Liver (tissue), 9 donors: ENCODE data around the gene BEX4. TPM values are rescaled to one million over a fixed set of nuclear protein-coding genes. Genes with fewer than 3 reads are reported as not detected.

Experiments used
- DNase-seq: peaks from one replicate; pipeline ENCODE4 v3.0.0-alpha.2; 2017; ENCODE audit warnings: low spot score
- H3K27ac ChIP-seq, 2 donors: one replicate each; pipeline ENCODE4 v1.7.0; 2013; ENCODE audit warnings: inconsistent platforms in 2 of 2, low read length in 2 of 2, control low read depth in 1 of 2, low read depth in 1 of 2, mild to moderate bottlenecking in 1 of 2
- H3K27me3 ChIP-seq, 4 donors: one replicate each; pipeline versions ENCODE4 v1.6.1 to v1.7.0; 2013; ENCODE audit warnings: low read length in 3 of 4, inconsistent platforms in 1 of 4, mild to moderate bottlenecking in 1 of 4, moderate library complexity in 1 of 4; ENCODE audit not compliant: control insufficient read depth in 4 of 4, insufficient read depth in 4 of 4
- H3K36me3 ChIP-seq, 4 donors: one replicate each; pipeline versions ENCODE4 v1.6.1 to v1.7.0; 2013; ENCODE audit warnings: low read length in 3 of 4, mild to moderate bottlenecking in 3 of 4, low read depth in 1 of 4, moderate library complexity in 1 of 4; ENCODE audit not compliant: control insufficient read depth in 4 of 4, insufficient read depth in 3 of 4
- H3K4me1 ChIP-seq, 4 donors: one replicate each; pipeline versions ENCODE4 v1.6.1 to v1.7.0; 2013; ENCODE audit warnings: low read length in 3 of 4, mild to moderate bottlenecking in 3 of 4, moderate library complexity in 1 of 4; ENCODE audit not compliant: control insufficient read depth in 4 of 4, insufficient read depth in 4 of 4
- H3K4me3 ChIP-seq, 3 donors: one replicate each; pipeline versions ENCODE4 v1.6.1 to v1.7.0; 2013; ENCODE audit warnings: low read length in 3 of 3, control low read depth in 1 of 3, low read depth in 1 of 3, mild to moderate bottlenecking in 1 of 3
- H3K9ac ChIP-seq, 2 donors: one replicate each; pipeline ENCODE4 v1.7.0; 2013; ENCODE audit warnings: low read length in 2 of 2, mild to moderate bottlenecking in 2 of 2, moderate library complexity in 2 of 2, control low read depth in 1 of 2, low read depth in 1 of 2
- H3K9me3 ChIP-seq, 4 donors: one replicate each; pipeline versions ENCODE4 v1.6.1 to v1.7.0; 2013; ENCODE audit warnings: low read length in 3 of 4; ENCODE audit not compliant: control insufficient read depth in 4 of 4
- EGR1 ChIP-seq, 2 donors: IDR thresholded peaks; 2 replicates each; pipeline ENCODE4 v1.6.1; 2016 to 2018; ENCODE audit warnings: antibody characterized with exemption in 2 of 2, low read depth in 2 of 2
- FOXA2 ChIP-seq: IDR thresholded peaks from 2 replicates; pipeline ENCODE4 v1.6.1; 2016; ENCODE audit warnings: antibody characterized with exemption
- GABPA ChIP-seq, 2 donors: IDR thresholded peaks in 1 of 2; conservative IDR thresholded peaks in 1 of 2; 2 replicates each; pipeline ENCODE4 v1.6.1; 2016; ENCODE audit warnings: antibody characterized with exemption in 2 of 2, mild to moderate bottlenecking in 1 of 2, moderate library complexity in 1 of 2
- HNF4G ChIP-seq: IDR thresholded peaks from 2 replicates; pipeline ENCODE4 v1.6.1; 2016; ENCODE audit warnings: antibody characterized with exemption
- JUND ChIP-seq, 2 donors: IDR thresholded peaks; 2 replicates each; pipeline ENCODE4 v1.6.1; 2016; ENCODE audit warnings: antibody characterized with exemption in 2 of 2
- MAX ChIP-seq: IDR thresholded peaks from 2 replicates; pipeline ENCODE4 v1.6.1; 2016; ENCODE audit warnings: antibody characterized with exemption
- NR2F2 ChIP-seq: IDR thresholded peaks from 2 replicates; pipeline ENCODE4 v1.6.1; 2016; ENCODE audit warnings: antibody characterized with exemption
- RAD21 ChIP-seq, 2 donors: IDR thresholded peaks; 2 replicates each; pipeline ENCODE4 v1.6.1; 2016; ENCODE audit warnings: antibody characterized with exemption in 2 of 2, mild to moderate bottlenecking in 2 of 2
- RXRA ChIP-seq, 2 donors: IDR thresholded peaks; 2 replicates each; pipeline ENCODE4 v1.6.1; 2017 to 2018; ENCODE audit warnings: antibody characterized with exemption in 2 of 2, mild to moderate bottlenecking in 1 of 2
- SP1 ChIP-seq: IDR thresholded peaks from 2 replicates; pipeline ENCODE4 v1.6.1; 2018; ENCODE audit warnings: antibody characterized with exemption, mild to moderate bottlenecking
- TAF1 ChIP-seq: conservative IDR thresholded peaks from 2 replicates; pipeline ENCODE4 v1.6.1; 2016; ENCODE audit warnings: antibody characterized with exemption, mild to moderate bottlenecking
- YY1 ChIP-seq: IDR thresholded peaks from 2 replicates; pipeline ENCODE4 v1.6.1; 2016; ENCODE audit warnings: antibody characterized with exemption, mild to moderate bottlenecking
- WGBS: extraction: QIAGEN DNeasy Blood & Tissue Kit; methylation state at CpG from one replicate; pipeline ENCODE4 v1.1.7; 2013; 5-methylcytosine and 5-hydroxymethylcytosine counted together
- polyA plus RNA-seq, 2 donors: library from polyadenylated mRNA; stranded (reverse) in 1 of 2; unstranded in 1 of 2; fragments of 200-250 nt in 1 of 2; fragments of >200 nt in 1 of 2; fragmentation: Nextera tagmentation in 1 of 2; extraction: Ambion mirVana in 1 of 2; gene quantifications; one replicate each; pipeline versions ENCODE4 v1.2.1 to v1.2.3, GENCODE V29; 2013 to 2015
- total RNA-seq, 2 donors: library from RNA; depleted of rRNA; stranded (reverse); fragments of >200 nt; gene quantifications; one replicate each; pipeline ENCODE4 v1.2.3, GENCODE V29; 2014
- TF ChIP-seq, protein P1 (sequence below): IDR thresholded peaks from 2 replicates; pipeline ENCODE4 v1.6.1; 2016; ENCODE audit warnings: antibody characterized with exemption
- TF ChIP-seq, protein P2 (sequence below): fragments of 150-350 bp; IDR thresholded peaks from 2 replicates; pipeline ENCODE4 v1.5.1; 2017; ENCODE audit warnings: improper control_type of control experiment, low read depth, low read length; ENCODE audit not compliant: missing input control
- TF ChIP-seq, protein P3 (sequence below): IDR thresholded peaks from 2 replicates; pipeline ENCODE4 v1.6.1; 2016; ENCODE audit warnings: antibody characterized with exemption
- TF ChIP-seq, protein P4 (sequence below): IDR thresholded peaks from 2 replicates; pipeline ENCODE4 v1.6.1; 2016; ENCODE audit warnings: antibody characterized with exemption, mild to moderate bottlenecking
- donor health status: healthy.
- donor health status: healthy.
- donor health status: healthy.
- donor health status: healthy.
- donor health status: healthy.

The BEX4 gene
- total and polyA plus RNA-seq, 4 donors = 2.0 to 26.5 (median 7.5) TPM

- Histone ChIP-seq H3K27ac (no peak overlapping the region), H3K4me1 (peaks cover 0 to 6% (median 4%) of the 10 kb centered on the region in 4 donors), H3K4me3 (no peak overlapping the region), H3K27me3 (no peaks in the 10 kb centered on the region), H3K9me3 (no peaks in the 10 kb centered on the region), H3K9ac (no peak overlapping the region), H3K36me3 (peaks cover 0 to 2% (median 0%) of the 10 kb centered on the region in 4 donors)
- WGBS = 88% methylated on average over 1 of the region's 1 CpG
- TF ChIP-seq RXRA (IDR thresholded peaks at IDR 0.05) (no peak), EGR1 (IDR thresholded peaks at IDR 0.05; ENCODE audit: low read depth in 2 of 2) (no peak), GABPA (IDR thresholded peaks at IDR 0.05 in 1 of 2, conservative IDR thresholded peaks at IDR 0.05 in 1 of 2) (no peak), YY1 (no peak), TAF1 (no peak), JUND (IDR thresholded peaks at IDR 0.05) (no peak), MAX (no peak), SP1 (no peak), NR2F2 (no peak)
- TF ChIP-seq, protein P1, sequence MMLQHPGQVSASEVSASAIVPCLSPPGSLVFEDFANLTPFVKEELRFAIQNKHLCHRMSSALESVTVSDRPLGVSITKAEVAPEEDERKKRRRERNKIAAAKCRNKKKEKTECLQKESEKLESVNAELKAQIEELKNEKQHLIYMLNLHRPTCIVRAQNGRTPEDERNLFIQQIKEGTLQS = no peak
- TF ChIP-seq, protein P2, sequence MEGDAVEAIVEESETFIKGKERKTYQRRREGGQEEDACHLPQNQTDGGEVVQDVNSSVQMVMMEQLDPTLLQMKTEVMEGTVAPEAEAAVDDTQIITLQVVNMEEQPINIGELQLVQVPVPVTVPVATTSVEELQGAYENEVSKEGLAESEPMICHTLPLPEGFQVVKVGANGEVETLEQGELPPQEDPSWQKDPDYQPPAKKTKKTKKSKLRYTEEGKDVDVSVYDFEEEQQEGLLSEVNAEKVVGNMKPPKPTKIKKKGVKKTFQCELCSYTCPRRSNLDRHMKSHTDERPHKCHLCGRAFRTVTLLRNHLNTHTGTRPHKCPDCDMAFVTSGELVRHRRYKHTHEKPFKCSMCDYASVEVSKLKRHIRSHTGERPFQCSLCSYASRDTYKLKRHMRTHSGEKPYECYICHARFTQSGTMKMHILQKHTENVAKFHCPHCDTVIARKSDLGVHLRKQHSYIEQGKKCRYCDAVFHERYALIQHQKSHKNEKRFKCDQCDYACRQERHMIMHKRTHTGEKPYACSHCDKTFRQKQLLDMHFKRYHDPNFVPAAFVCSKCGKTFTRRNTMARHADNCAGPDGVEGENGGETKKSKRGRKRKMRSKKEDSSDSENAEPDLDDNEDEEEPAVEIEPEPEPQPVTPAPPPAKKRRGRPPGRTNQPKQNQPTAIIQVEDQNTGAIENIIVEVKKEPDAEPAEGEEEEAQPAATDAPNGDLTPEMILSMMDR = no peak
- TF ChIP-seq, protein P3, sequence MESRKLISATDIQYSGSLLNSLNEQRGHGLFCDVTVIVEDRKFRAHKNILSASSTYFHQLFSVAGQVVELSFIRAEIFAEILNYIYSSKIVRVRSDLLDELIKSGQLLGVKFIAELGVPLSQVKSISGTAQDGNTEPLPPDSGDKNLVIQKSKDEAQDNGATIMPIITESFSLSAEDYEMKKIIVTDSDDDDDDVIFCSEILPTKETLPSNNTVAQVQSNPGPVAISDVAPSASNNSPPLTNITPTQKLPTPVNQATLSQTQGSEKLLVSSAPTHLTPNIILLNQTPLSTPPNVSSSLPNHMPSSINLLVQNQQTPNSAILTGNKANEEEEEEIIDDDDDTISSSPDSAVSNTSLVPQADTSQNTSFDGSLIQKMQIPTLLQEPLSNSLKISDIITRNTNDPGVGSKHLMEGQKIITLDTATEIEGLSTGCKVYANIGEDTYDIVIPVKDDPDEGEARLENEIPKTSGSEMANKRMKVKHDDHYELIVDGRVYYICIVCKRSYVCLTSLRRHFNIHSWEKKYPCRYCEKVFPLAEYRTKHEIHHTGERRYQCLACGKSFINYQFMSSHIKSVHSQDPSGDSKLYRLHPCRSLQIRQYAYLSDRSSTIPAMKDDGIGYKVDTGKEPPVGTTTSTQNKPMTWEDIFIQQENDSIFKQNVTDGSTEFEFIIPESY = no peak
- DNase-seq = no peak
Measured at GRCh38 chrX:103249805-103250204, 34.9 kb downstream of the BEX4 start.

DNA sequence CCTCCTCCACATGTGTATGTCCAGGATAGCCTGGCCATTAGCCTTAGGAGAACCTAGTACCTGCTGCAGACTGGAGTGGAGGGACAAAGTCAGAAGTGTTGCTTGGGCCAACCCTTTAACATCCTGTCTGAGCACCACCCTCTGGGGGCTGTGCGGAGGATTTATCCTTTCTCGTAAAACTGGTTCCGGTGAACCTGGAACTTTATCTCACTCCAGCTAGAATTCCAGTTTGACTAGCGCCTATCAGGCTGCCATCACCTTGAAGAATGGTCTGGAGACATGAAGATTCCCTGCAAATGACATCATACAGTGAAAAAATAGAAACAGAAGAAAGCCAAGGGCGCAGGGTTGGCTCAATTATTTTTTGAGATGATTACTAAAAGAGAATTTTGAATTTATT, 36.1 kb downstream of the BEX4 start:
- H3K9me3 ChIP-seq = no peaks in the 10 kb centered on the region
- H3K4me3 ChIP-seq = no peak overlapping the region
- no peak overlapping the region for H3K27ac ChIP-seq
- no peak for TF ChIP-seq RAD21 (IDR thresholded peaks at IDR 0.05)
- no peak for TF ChIP-seq HNF4G
- no peak for TF ChIP-seq FOXA2
- no peak for TF ChIP-seq EGR1 (IDR thresholded peaks at IDR 0.05; ENCODE audit: low read depth in 2 of 2)
- TF ChIP-seq, protein P2 = no peak
- TF ChIP-seq, protein P4, sequence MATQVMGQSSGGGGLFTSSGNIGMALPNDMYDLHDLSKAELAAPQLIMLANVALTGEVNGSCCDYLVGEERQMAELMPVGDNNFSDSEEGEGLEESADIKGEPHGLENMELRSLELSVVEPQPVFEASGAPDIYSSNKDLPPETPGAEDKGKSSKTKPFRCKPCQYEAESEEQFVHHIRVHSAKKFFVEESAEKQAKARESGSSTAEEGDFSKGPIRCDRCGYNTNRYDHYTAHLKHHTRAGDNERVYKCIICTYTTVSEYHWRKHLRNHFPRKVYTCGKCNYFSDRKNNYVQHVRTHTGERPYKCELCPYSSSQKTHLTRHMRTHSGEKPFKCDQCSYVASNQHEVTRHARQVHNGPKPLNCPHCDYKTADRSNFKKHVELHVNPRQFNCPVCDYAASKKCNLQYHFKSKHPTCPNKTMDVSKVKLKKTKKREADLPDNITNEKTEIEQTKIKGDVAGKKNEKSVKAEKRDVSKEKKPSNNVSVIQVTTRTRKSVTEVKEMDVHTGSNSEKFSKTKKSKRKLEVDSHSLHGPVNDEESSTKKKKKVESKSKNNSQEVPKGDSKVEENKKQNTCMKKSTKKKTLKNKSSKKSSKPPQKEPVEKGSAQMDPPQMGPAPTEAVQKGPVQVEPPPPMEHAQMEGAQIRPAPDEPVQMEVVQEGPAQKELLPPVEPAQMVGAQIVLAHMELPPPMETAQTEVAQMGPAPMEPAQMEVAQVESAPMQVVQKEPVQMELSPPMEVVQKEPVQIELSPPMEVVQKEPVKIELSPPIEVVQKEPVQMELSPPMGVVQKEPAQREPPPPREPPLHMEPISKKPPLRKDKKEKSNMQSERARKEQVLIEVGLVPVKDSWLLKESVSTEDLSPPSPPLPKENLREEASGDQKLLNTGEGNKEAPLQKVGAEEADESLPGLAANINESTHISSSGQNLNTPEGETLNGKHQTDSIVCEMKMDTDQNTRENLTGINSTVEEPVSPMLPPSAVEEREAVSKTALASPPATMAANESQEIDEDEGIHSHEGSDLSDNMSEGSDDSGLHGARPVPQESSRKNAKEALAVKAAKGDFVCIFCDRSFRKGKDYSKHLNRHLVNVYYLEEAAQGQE = no peak
- WGBS = 74% methylated on average over 5 of the region's 5 CpGs
- H3K27me3 ChIP-seq = no peaks in the 10 kb centered on the region
- peaks cover 0 to 2% (median 0%) of the 10 kb centered on the region in 4 donors for H3K36me3 ChIP-seq
- H3K4me1 ChIP-seq = peaks cover 0 to 6% (median 4%) of the 10 kb centered on the region in 4 donors
- DNase-seq = no peak
- no peak overlapping the region for H3K9ac ChIP-seq
